Vagina (tissue), 2 donors: ENCODE measurements around the gene SLC16A8. TPM values are rescaled to one million over a fixed set of nuclear protein-coding genes. Genes with fewer than 3 reads are reported as not detected.

Experiments used
- DNase-seq, 2 donors: peaks; one replicate each; pipeline ENCODE4 v3.0.0-alpha.2; 2017; ENCODE audit errors: extremely low spot score in 2 of 2
- H3K27ac ChIP-seq: fragments of 200-600 bp; sonication (generic); one replicate; pipeline ENCODE4 v1.5.1; 2019
- H3K27me3 ChIP-seq: fragments of 200-600 bp; sonication (generic); one replicate; pipeline ENCODE4 v1.5.1; 2019
- H3K36me3 ChIP-seq, 2 donors: fragments of 200-600 bp; sonication (generic); one replicate each; pipeline ENCODE4 v1.5.1; 2017 to 2019
- H3K4me1 ChIP-seq: fragments of 200-600 bp; sonication (generic); one replicate; pipeline ENCODE4 v1.5.1; 2019
- H3K4me3 ChIP-seq, 2 donors: fragments of 200-600 bp; sonication (generic); 1 replicate in 1 of 2; 2 replicates in 1 of 2; pipeline ENCODE4 v1.5.1; 2016 to 2019
- H3K9me3 ChIP-seq: fragments of 200-600 bp; sonication (generic); one replicate; pipeline ENCODE4 v1.5.1; 2019
- POLR2A ChIP-seq, 2 donors: fragments of 450-650 bp; IDR thresholded peaks; one replicate each; pipeline ENCODE4 v1.6.1; 2017; ENCODE audit warnings: antibody characterized with exemption in 2 of 2, mild to moderate bottlenecking in 2 of 2, moderate library complexity in 2 of 2
- POLR2AphosphoS5 ChIP-seq, 2 donors: sonication (generic); formaldehyde crosslinking; IDR thresholded peaks; one replicate each; pipeline ENCODE4 v1.9.0; 2017; ENCODE audit warnings: antibody characterized with exemption in 2 of 2, mild to moderate bottlenecking in 2 of 2, low read depth in 1 of 2; ENCODE audit not compliant: insufficient read depth in 1 of 2
- intact Hi-C: fragments of 100-400 bp; cut with DNase I; formaldehyde crosslinking; loops from one replicate; pipeline ENCODE4 v1.15.1; 2023
- total RNA-seq: library from RNA; depleted of rRNA; stranded (reverse); fragments of >200 nt; gene quantifications from one replicate; pipeline ENCODE4 v1.2.3, GENCODE V29; 2016
- TF ChIP-seq, protein P1 (sequence below), 3 experiments: fragments of 450-650 bp in 2 of 3; fragments of 200-600 bp in 1 of 3; sonication (generic) in 1 of 3; IDR thresholded peaks; one replicate each; pipeline ENCODE4 v1.5.1; 2017 to 2019; ENCODE audit warnings: antibody characterized with exemption in 3 of 3, mild to moderate bottlenecking in 2 of 3, moderate library complexity in 2 of 3

The SLC16A8 gene
- total RNA-seq, 1 donor from 2014 or later = 0.98 TPM

DNA sequence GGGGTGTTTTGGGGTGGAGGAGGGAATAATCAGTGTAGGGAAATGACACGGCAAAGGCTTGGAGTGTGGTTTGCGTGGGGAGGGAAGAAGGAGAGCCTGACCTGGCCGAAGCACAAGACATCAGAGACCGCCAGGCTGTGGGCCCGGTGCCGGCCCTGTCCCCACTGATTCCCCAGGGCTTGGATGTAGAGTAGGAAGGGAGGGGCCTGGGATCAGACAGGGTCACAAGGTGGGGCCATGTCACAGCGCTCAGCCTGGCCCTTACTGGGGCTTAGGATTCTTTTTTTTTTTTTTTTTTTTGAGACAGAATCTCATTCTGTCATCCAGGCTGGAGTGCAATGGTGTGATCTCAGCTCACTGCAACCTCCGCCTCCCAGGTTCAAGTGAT is 17.0 kb downstream of the SLC16A8 start:
- intact Hi-C loops = loop anchor here (10.0 kb wide), 1 partner anchor 118 kb away; the partner anchor contains the start of gene PLA2G6
- Histone ChIP-seq H3K9me3 (no peaks in the 10 kb centered on the region), H3K36me3 (peaks cover 0 to 33% of the 10 kb centered on the region in 2 donors), H3K4me3 (no peak overlapping the region), H3K27ac (peak overlapping the region; percentile 85), H3K4me1 (peaks cover 9% of the 10 kb centered on the region), H3K27me3 (no peaks in the 10 kb centered on the region)
- DNase-seq = no peak
- TF ChIP-seq, protein P1, sequence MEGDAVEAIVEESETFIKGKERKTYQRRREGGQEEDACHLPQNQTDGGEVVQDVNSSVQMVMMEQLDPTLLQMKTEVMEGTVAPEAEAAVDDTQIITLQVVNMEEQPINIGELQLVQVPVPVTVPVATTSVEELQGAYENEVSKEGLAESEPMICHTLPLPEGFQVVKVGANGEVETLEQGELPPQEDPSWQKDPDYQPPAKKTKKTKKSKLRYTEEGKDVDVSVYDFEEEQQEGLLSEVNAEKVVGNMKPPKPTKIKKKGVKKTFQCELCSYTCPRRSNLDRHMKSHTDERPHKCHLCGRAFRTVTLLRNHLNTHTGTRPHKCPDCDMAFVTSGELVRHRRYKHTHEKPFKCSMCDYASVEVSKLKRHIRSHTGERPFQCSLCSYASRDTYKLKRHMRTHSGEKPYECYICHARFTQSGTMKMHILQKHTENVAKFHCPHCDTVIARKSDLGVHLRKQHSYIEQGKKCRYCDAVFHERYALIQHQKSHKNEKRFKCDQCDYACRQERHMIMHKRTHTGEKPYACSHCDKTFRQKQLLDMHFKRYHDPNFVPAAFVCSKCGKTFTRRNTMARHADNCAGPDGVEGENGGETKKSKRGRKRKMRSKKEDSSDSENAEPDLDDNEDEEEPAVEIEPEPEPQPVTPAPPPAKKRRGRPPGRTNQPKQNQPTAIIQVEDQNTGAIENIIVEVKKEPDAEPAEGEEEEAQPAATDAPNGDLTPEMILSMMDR (IDR thresholded peaks at IDR 0.05) = no peak
- no peak for TF ChIP-seq POLR2A (IDR thresholded peaks at IDR 0.05)
- no peak for TF ChIP-seq POLR2AphosphoS5 (IDR thresholded peaks at IDR 0.05; ENCODE audit: insufficient read depth in 1 of 2, low read depth in 1 of 2)

DNA sequence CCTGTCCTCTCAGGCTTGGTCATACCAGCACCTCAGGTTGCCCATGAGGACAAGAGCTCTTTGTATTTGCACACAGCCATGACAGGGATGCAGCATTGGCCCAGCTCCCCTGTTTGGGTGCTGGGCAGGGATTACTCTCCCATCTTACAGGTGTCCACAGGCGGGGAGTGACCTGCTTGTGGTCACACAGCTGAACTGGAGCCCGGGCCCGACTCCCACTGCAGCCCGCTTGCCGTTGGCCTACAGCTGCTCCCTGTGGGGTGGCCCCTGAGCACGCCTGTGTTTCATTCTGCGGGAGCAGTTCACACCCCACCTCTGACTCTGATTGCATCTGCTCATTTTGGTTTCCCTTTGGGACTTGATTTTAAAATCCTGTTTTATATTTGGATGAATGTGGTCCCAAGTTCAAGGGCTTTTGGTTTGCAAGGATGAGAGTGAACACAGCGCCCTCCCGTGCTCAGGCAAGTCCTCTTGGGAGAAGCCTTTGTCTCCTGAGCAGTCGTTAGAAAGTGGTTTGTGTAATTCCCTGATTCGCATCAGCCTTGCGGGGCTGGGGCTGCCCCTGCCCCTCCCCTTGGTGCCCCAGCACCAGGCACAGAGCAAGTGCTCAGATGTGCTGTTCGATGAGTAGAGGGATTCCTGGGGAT is 17.5 kb downstream of the SLC16A8 start:
- Histone ChIP-seq H3K27ac (no peak overlapping the region), H3K4me1 (peaks cover 9% of the 10 kb centered on the region), H3K4me3 (no peak overlapping the region), H3K36me3 (peaks cover 0 to 33% of the 10 kb centered on the region in 2 donors), H3K27me3 (no peaks in the 10 kb centered on the region), H3K9me3 (no peaks in the 10 kb centered on the region)
- intact Hi-C loops = loop anchor here (10.0 kb wide), 1 partner anchor 118 kb away; the partner anchor contains the start of gene PLA2G6
- no peak for DNase-seq
- no peak for TF ChIP-seq POLR2AphosphoS5 (IDR thresholded peaks at IDR 0.05; ENCODE audit: insufficient read depth in 1 of 2, low read depth in 1 of 2)
- TF ChIP-seq, protein P1 (IDR thresholded peaks at IDR 0.05) = no peak
- no peak for TF ChIP-seq POLR2A (IDR thresholded peaks at IDR 0.05)

DNA sequence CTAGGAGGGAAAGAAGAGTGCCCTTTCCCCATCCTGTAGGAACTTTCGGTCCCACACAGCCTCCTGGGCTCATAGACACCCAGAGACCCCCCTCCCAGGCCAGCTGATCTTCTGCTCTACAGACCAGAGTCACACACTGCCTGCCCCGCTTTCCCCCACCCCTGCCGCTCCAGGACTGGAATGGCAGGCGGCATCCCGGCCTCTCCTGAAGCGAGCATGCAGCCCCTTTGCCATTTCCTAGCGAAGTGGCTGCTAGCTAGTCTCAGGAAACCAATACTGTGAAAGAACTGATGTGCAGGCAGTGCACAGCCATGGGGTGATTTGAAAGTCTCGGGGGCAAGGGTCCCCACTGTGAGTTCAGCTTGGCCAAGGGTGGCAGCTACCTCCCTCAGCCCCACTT is 18.4 kb downstream of the SLC16A8 start:
- no peak for DNase-seq
- Histone ChIP-seq H3K27ac (no peak overlapping the region), H3K9me3 (no peaks in the 10 kb centered on the region), H3K4me1 (peaks cover 9% of the 10 kb centered on the region), H3K27me3 (no peaks in the 10 kb centered on the region), H3K4me3 (no peak overlapping the region), H3K36me3 (peaks cover 0 to 33% of the 10 kb centered on the region in 2 donors)
- TF ChIP-seq, protein P1 (IDR thresholded peaks at IDR 0.05) = no peak
- TF ChIP-seq POLR2A (IDR thresholded peaks at IDR 0.05) = no peak
- no peak for TF ChIP-seq POLR2AphosphoS5 (IDR thresholded peaks at IDR 0.05; ENCODE audit: insufficient read depth in 1 of 2, low read depth in 1 of 2)
- intact Hi-C loops = loop anchor here (10.0 kb wide), 1 partner anchor 119 kb away; the partner anchor contains the start of gene PLA2G6

DNA sequence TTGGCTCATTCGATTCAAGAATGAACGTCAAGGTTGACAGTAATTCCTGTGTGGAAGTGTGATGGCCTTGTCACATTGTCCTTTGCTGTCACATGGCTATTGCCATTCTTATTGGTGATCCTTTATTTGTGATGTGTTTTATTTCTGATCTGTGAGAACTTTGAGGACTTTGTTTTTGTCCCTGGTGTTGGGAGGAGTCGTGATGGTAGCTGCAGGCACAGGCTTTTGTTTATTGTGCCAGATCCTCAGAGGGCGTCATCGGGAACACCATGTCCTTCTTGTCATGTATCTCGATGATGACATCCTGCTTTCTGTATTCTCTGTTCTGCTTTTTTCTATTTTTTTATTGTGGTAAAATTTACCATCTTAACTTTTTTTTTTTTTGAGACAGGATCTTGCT is 21.2 kb downstream of the SLC16A8 start:
- no peaks in the 10 kb centered on the region for H3K9me3 ChIP-seq
- peaks cover 4% of the 10 kb centered on the region for H3K4me1 ChIP-seq
- peaks cover 0 to 38% of the 10 kb centered on the region in 2 donors for H3K36me3 ChIP-seq
- TF ChIP-seq POLR2AphosphoS5 (IDR thresholded peaks at IDR 0.05; ENCODE audit: insufficient read depth in 1 of 2, low read depth in 1 of 2) (peak in 1 of 2 donors; percentile 65), POLR2A (IDR thresholded peaks at IDR 0.05) (no peak)
- peak overlapping the region; percentile 74 for H3K27ac ChIP-seq
- intact Hi-C loops = loop anchor here (10.0 kb wide), 1 partner anchor 122 kb away; the partner anchor contains the start of gene PLA2G6
- H3K4me3 ChIP-seq = no peak overlapping the region
- H3K27me3 ChIP-seq = no peaks in the 10 kb centered on the region
- no peak for DNase-seq

DNA sequence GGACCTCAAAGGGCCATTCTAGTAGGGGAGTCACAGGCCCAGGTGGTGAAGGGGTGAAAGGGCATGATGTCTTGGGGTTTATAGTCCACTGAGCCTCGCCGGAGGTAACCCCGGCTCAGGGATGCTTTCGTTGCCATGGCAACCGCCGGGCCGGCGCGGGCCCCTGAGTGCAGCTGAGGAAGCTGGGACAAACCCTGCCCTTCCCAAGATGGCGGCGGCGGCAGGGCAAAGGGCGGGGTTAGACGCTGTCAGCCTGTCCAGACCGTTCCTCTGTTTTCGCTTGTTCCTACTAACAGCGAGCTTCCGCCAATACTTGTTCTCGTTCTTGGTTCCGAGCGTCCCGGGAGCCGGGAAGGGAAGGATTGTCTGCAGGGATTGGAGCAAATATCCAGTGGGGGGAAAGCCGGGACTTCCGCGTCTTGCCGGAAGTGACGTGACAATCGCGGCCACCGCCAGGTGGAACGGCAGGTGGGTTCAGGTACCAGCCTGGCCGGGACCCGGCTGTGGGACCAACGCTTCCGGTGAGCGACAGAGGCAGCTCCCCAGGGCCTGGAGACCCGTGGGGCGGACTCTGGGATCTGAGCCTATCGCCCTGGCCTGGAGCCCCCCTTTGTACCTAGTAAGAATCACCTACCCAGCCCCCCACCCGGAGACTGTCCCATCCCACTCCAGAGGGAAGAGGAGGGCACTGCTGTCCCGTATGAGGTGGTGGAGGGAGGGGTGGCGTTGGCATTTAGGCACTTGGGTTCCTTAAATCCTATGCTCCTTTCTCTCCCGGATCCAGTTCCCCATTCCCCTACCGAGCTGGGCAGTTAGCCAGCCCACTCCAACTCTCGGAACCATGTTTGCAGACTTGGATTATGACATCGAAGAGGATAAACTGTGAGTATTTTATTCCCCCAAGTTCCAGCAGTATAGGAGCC is 26.8 kb downstream of the SLC16A8 start, which contains the start of gene PICK1:
TSS of gene PICK1 (plus strand) at position 436 of the 923 bp plus-strand sequence. CDS start at position 842, 406 bp downstream.
- no peaks in the 10 kb centered on the region for H3K27me3 ChIP-seq
- H3K4me1 ChIP-seq = peaks cover 15% of the 10 kb centered on the region
- peaks cover 0 to 13% of the 10 kb centered on the region in 2 donors for H3K36me3 ChIP-seq
- H3K9me3 ChIP-seq = no peaks in the 10 kb centered on the region
- peak within 1 kb of the TSS; percentile 51 to 56 for H3K4me3 ChIP-seq
- peak in 1 of 2 donors; percentile 94 for DNase-seq
- intact Hi-C loops = loop anchor here (10.0 kb wide), 1 partner anchor 518 kb away; the partner anchor contains the start of gene DMC1
- TF ChIP-seq POLR2A (IDR thresholded peaks at IDR 0.05) = no peak
- TF ChIP-seq POLR2AphosphoS5 (IDR thresholded peaks at IDR 0.05; ENCODE audit: insufficient read depth in 1 of 2, low read depth in 1 of 2) = peak; percentile 79 to 89
- peak within 1 kb of the TSS; percentile 82 for H3K27ac ChIP-seq
